Activated CD4-positive, alpha-beta T cell treated with anti-CD3 and anti-CD28 coated beads, Interleukin-2, amount 50 U/mL, for 24 hours (primary cell): ENCODE measurements around the gene SUN2.
A peak's percentile ranks its signal among the peaks of the same experiment; 100 is the strongest.
"Not testable (repeated sequence)": the region's sequence is repeated elsewhere in the genome, so short reads cannot be mapped to it uniquely, and the experiment has no call there.

ENCODE experiments used
- DNase-seq, 2 donors: peaks; one replicate each; pipeline ENCODE4 v3.0.0-alpha.2; 2020; ENCODE audit warnings: low read depth in 1 of 2, low spot score in 1 of 2

SUN2 gene

DNA sequence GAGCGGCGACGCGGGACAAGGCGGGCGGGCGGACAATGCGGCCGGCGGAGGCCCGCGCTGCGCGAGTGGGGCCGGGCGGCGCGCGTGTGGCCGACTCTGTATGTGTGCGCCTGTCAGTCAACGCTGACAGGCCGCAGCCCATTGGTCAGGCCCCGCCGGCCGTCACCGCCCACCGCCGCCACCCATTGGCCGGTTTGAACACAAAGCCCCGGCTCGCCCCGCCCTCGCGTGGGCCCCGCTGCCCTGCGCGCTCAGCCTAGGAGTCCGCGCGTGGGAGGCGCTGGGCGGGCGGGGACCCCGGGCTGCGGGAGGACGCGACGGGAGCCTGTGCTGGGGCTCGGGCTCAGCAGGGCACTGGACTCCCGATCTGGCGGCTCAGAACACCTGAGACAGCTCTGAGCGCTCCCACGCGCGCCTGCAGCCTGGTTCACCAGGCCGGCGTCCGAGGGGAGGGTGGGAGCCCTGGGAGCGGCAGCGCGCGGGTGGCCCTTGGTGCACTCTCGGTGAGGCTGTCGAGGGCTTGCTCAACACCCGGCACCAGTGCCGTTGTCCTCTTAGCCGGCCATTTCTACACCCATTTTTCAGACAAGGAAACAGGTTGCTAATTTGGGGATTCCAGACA is at the start of gene SUN2:
Gene SUN2 (minus strand): TSS at position 88 of the 622 bp plus-strand sequence. CDS start 3,370 bp downstream, outside the sequence.
- DNase-seq: peak; percentile 85 to 88

DNA sequence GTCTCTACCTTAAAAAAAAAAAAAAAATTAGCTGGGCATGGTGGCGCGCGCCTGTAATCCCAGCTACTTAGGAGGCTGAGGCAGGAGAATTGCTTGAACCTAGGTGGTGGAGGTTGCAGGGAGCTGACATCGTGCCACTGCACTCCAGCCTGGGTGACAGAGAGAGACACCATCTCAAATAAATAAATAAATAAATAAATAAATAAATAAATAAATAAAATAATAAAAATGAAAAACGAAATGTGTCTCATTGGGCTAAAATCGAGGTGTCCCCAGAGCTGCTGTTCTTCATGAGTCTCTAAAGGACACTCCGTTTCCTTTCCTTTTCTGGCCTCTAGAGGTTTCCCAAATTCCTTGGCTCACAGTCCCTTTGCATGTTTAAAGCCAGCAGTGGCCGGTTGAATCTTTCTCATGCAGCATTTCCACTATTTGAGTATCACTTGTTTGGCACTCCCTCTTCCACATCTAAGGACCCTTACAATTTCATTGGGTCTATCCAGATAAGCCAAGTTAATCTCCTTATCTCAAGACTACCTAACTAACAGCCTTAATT is 49.3 kb upstream of the SUN2 start:
- not testable (repeated sequence) for DNase-seq

DNA sequence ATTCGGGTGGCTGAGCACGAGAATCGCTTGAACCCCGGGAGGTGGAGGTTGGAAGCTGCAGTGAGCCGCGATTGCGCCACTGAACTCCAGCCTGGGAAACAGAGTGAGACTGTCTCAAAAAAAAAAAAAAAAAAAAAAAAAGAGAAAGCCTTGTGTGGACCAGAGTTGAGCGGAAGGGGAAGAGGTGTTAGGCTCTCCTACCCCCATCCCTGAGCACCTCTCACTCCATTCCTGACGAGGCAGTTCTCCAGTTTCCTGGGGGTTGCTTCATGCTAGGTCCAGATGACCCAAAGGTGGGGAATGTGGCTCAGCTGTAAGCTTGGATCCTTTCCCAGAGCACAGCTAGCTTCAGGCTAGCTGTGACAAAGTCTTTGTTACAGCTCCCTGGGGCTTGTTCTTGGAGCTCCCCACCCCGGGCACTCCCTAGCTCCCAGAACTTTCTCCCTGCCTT is 46.9 kb upstream of the SUN2 start:
- no peak for DNase-seq

DNA sequence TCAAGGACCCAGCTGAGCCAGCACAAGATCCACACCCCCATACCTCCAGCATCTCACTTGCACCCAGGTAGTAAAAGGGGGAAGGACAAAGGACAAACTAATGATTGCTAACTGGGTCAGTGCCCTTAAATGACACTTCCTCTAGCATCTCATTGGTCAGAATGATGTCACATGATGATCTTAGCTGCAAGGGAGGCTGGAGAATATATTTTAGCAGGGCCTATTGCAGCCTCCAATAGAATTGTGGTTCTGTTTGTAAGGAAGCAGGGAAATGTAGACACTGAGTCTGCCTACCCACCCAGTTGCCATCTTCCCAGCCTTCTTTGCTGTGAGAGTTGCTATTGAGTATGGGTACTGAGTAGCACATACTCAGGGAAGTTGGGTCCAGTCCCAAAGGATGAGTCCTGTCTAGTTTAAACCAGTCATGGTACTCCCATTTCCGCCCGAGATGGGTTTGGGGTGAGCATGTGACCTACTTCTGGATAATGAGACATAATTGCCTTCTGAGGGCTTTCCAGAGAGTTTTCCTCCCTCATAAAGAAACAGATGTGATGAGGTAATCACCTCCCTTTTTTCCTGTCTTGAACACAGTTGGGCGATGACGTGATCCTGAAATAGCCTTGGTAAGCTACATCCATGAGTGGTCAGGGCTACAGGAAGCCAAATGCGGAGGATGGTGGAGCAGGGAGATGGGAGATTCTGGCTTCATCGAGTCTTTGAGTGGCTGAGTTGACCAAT is 43.6 kb upstream of the SUN2 start:
- DNase-seq: no peak

DNA sequence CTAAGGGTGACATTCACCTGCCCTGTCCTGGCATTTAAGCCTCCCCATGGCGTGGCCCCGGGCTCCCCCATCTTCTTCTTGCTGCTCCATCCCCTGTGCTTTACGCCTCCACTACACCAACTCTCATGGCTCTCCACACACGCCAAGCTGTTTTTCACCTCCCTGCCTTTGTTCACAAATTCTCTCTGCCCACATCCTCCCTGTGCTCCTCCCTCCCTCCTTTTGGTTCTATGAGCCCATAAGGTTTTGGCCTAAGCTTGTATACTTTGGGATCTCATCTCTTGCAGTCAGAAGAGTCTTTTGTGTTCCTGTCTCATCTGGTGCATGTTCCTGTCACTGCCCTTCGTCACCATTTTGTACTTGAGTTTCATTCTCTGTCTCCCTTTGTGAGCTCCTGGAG is 42.7 kb upstream of the SUN2 start:
- no peak for DNase-seq

- DNase-seq: no peak
These were observed 40.6 kb upstream of the SUN2 start for GRCh38 chr22:38796262-38796957.

GRCh38 chr22:38795569-38795968 is 39.8 kb upstream of the SUN2 start:
- no peak for DNase-seq

GRCh38 chr22:38793721-38794466 is 38.1 kb upstream of the SUN2 start, which contains the start of gene DNAL4:
Gene DNAL4, minus strand, starts transcription at chr22:38794143. Its CDS starts 11,412 bp downstream, at chr22:38782731.
- peak; percentile 73 to 91 for DNase-seq

DNA sequence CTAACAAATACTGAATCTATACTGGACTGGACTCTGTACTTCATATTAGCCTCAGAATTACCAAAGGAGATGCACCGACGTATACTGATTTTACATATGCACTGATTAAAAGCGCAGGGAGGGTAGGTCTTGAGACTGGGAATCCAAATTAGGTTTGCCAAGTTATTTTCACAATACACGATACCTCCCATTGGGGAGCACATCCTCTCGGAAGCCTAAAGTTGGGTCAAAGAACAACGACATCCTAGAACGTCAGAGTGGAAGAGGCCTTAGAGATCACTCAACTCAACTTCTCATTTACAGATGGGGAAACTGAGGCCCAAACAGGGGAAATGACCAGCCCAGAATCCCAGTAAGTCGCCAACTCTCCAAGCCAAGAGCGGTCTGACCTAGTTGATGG is 37.5 kb upstream of the SUN2 start:
- DNase-seq: no peak

DNA sequence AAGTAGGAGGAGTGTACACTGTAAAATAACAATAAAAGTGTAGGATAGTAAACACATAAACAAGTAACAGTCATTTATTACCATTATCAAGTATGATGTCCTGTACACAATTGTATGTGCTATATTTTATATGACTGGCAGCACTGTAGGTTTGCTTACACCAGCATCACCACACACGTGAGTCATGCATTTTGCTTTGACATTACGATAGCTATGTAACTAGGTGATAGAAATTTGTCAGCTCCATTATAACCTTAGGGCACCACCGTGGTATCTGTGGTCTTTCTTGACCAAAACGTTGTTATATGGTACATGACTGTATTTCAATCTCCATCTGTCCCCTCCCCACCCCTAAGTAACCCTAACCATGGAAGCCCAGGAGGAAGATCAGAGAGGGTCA is 37.0 kb upstream of the SUN2 start:
- DNase-seq: peak in 1 of 2 donors; percentile 9

GRCh38 chr22:38789606-38790005 is 33.8 kb upstream of the SUN2 start:
- DNase-seq: no peak

- no peak for DNase-seq
These were observed 33.0 kb upstream of the SUN2 start for GRCh38 chr22:38788846-38789245.

DNA sequence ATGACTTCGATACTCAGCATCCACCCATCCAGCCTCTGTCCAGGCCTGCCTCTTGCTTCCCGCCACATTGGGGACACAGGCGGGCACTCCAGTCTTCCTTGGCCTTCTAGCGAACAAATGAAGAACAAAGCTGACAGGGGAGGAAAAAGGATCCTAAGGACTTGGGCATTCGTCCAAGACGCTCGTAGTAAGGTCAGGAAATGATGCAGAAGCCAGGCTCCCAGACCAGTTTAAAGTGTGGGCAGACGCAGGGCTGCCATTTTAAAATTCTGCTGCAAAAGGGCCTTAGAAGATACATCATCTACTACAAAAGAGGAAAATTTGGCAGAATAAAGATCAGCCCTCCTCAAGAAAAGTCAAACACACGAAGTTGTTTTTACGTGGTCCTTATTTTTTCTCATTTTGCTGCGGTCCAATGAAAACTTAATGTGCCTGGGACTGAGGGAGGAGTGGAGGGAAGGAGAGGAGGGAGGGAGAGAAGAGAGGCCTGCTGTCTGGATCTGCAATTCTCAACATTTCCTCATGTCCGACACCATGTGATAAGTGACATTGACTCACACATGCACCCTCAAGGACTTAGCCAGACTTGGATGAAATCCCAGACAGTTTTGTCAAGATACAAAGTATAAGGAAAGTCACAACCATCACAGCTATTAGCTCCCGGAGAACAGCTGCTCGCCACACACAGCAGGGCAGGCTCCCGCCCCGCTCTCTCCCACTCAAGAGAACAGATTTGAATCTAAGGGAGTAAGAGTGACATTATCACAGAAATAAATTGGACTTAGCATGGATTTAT is 32.4 kb upstream of the SUN2 start:
- no peak for DNase-seq

DNA sequence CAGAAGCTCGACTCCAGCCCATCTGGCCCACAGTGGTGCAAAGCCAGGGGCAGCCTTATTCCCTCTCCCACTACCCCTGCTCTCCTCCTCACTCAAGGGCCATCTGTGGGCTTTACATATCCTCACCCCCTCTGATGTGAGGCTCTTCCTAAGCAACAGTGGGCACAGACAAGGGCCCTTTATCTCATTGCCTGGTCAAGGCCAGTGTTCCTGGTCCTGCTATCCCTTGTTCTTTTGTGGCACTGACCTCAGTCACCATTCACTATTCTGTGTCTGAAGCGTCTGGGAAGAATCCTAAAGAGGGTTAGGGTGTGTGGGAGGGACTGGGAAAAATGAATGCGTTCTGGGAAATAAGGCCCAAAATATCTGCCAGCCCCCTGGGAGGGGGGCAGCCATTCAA is 30.8 kb upstream of the SUN2 start:
- no peak for DNase-seq

GRCh38 chr22:38784856-38785255 is 29.1 kb upstream of the SUN2 start:
- DNase-seq: no peak

DNA sequence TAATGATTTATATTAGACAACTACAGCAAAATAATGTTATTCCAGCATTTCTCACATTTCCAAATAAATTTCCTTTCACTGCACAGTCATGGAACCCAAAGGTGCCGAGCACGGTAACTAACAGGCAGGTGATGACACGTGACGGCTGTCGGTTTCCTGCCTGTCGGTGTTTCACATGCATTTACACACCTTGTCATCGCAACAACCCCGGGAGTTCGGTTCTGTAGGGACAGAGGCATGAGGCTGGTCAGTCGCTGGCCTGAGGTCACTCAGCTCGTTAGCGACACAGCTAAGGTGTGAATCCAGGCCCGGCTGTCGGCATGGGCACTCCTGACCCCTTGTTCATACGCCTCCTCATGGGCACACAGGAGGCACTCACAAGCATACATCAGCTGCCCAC is 28.2 kb upstream of the SUN2 start:
- no peak for DNase-seq

DNA sequence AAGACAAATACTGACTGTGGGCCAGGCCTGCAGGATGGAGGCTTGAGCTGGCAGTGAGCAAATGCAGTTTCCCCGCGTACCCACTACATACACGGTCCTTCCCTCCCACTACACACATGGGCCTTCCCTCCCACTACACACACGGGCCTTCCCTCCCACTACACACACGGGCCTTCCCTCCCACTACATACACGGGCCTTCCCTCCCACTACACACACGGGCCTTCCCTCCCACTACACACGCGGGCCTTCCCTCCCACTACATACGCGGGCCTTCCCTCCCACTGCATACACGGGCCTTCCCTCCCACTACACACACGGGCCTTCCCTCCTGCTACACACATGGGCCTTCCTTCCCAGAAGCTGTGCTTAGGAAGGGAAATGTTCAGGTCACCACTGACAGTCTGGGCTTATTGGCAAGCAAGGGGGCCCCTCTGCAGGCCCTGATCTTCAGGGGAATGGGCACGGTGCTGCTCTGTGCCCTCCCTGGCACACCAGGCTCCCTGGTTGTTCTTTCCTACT is 27.4 kb upstream of the SUN2 start:
- no peak for DNase-seq

DNA sequence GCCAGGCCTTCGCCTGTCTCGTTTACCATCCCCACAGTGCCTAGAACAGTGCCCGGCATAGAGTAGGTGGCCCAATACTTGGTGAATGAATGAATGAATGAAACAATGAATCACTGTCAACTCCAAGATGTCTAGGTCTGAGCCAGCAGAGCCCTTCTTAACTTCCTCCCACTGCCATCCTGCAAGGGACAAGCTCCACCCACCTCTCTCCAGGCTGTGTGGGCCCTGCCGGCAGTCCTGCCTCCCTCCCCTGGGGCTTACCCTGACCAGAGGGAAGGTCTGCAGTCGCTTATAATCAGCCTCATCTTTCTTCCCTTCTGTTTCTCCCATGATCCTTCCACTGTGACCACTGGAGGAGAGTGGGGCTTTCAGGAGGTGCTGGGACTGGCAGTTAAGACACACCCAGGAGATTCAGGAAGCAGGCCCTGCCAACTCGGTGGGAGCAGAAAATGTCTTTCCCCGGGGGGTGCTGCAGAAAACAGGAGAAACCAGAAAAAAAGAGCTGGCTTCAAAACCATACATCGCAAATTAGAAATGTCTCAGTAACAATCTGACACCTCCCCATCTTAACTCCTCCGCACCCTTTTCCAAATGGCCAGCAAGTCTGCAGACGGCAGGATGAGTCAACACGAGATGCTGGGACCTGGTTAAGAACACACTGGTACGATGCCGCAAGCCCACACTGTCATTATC is 26.8 kb upstream of the SUN2 start:
- DNase-seq: no peak

GRCh38 chr22:38781033-38781432 is 25.2 kb upstream of the SUN2 start:
- DNase-seq: no peak
